Keratinocyte (primary cell): ENCODE measurements around the gene CCDC171. TPM values are rescaled to one million over a fixed set of nuclear protein-coding genes. Genes with fewer than 3 reads are reported as not detected.

ENCODE experiments used
- DNase-seq: peaks from one replicate; pipeline ENCODE4 v3.0.0-alpha.2; 2011; ENCODE audit warnings: low read depth, missing footprints, low spot score
- FAIRE-seq: peaks from 2 replicates; lab custom pipeline; 2011; peaks lifted over from hg19 to GRCh38; lab: Jason Lieb, UNC
- H2AFZ ChIP-seq: 2 replicates; pipeline ENCODE4 v1.6.0; 2012; ENCODE audit warnings: low read length, control low read depth, inconsistent platforms; ENCODE audit not compliant: control insufficient read depth
- H3K27ac ChIP-seq: 2 replicates; pipeline ENCODE4 v1.5.1; 2011; ENCODE audit warnings: low read length; ENCODE audit not compliant: control insufficient read depth, insufficient read depth
- H3K27me3 ChIP-seq: 3 replicates; pipeline ENCODE4 v1.6.0; 2011; ENCODE audit warnings: low read length; ENCODE audit not compliant: control insufficient read depth, insufficient read depth; ENCODE audit errors: extremely low read depth
- H3K36me3 ChIP-seq, 2 experiments: 2 replicates in 1 of 2; 3 replicates in 1 of 2; pipeline ENCODE4 v1.5.1; 2011; ENCODE audit warnings: low read length in 2 of 2, mild to moderate bottlenecking in 1 of 2; ENCODE audit not compliant: control insufficient read depth in 2 of 2, insufficient read depth in 2 of 2; ENCODE audit errors: extremely low read depth in 1 of 2
- H3K4me1 ChIP-seq: 3 replicates; pipeline ENCODE4 v1.5.1; 2011; ENCODE audit warnings: low read length; ENCODE audit not compliant: control insufficient read depth, insufficient read depth; ENCODE audit errors: extremely low read depth
- H3K4me2 ChIP-seq: 3 replicates; pipeline ENCODE4 v1.6.0; 2011; ENCODE audit warnings: low read depth, low read length; ENCODE audit not compliant: control insufficient read depth, insufficient read depth; ENCODE audit errors: extremely low read depth
- H3K4me3 ChIP-seq, 3 experiments: fragments of 200-600 bp in 1 of 3; sonication (generic) in 1 of 3; 2 replicates in 2 of 3; 3 replicates in 1 of 3; pipeline ENCODE4 v1.5.1; 2011 to 2016; ENCODE audit warnings: low read length in 3 of 3, mild to moderate bottlenecking in 3 of 3, control low read depth in 2 of 3, inconsistent platforms in 1 of 3, low read depth in 1 of 3, mixed read lengths in 1 of 3, mixed run types in 1 of 3, moderate library complexity in 1 of 3; ENCODE audit not compliant: control insufficient read depth in 2 of 3, insufficient read depth in 2 of 3; ENCODE audit errors: extremely low read depth in 1 of 3
- H3K79me2 ChIP-seq: 2 replicates; pipeline ENCODE4 v1.6.0; 2012; ENCODE audit warnings: low read length; ENCODE audit not compliant: control insufficient read depth, insufficient read depth
- H3K9ac ChIP-seq: 3 replicates; pipeline ENCODE4 v1.6.0; 2011; ENCODE audit warnings: low read length; ENCODE audit not compliant: control insufficient read depth, insufficient read depth; ENCODE audit errors: extremely low read depth
- H3K9me1 ChIP-seq: 3 replicates; pipeline ENCODE4 v1.6.0; 2011; ENCODE audit warnings: low read length; ENCODE audit not compliant: control insufficient read depth, insufficient read depth; ENCODE audit errors: extremely low read depth
- H3K9me3 ChIP-seq: 2 replicates; pipeline ENCODE4 v1.5.1; 2012; ENCODE audit warnings: low read depth, low read length; ENCODE audit not compliant: control insufficient read depth
- H4K20me1 ChIP-seq: 3 replicates; pipeline ENCODE4 v1.6.0; 2011; ENCODE audit warnings: low read length; ENCODE audit not compliant: control insufficient read depth, insufficient read depth; ENCODE audit errors: extremely low read depth
- CTCF ChIP-seq, 3 experiments: IDR thresholded peaks in 1 of 3; conservative IDR thresholded peaks in 1 of 3; optimal IDR thresholded peaks in 1 of 3; 2 replicates in 2 of 3; 3 replicates in 1 of 3; pipeline versions ENCODE3 to v1.5.1; 2011; ENCODE audit warnings: low read length in 3 of 3, mild to moderate bottlenecking in 3 of 3, moderate library complexity in 2 of 3, control low read depth in 1 of 3, inconsistent platforms in 1 of 3; ENCODE audit not compliant: insufficient read depth in 2 of 3; ENCODE audit errors: extremely low read depth in 1 of 3
- EZH2 ChIP-seq: IDR thresholded peaks from one replicate; pipeline ENCODE4 v1.6.1; 2012; ENCODE audit warnings: inconsistent platforms, mild to moderate bottlenecking, low read length, moderate library complexity
- dilution Hi-C: fragments of 300-500 bp; cut with MboI; formaldehyde crosslinking; loops from one replicate; pipeline ENCODE4 v1.7.0; 2020; ENCODE audit warnings: low sequenced_read_pairs; ENCODE audit not compliant: extremely low pct_ligation_motif_present
- polyA plus RNA-seq, 5 experiments: library from polyadenylated mRNA; depleted of rRNA in 3 of 5; stranded (reverse) in 3 of 5; stranded (forward) in 1 of 5; unstranded in 1 of 5; fragments of >200 nt; gene quantifications; 1 replicate in 1 of 5; 2 replicates in 3 of 5; 3 replicates in 1 of 5; pipeline versions ENCODE4 v1.2.1 to v1.2.3, GENCODE V29; 2011 to 2012; ENCODE audit warnings: missing spikeins in 2 of 5, low read depth in 1 of 5, low replicate concordance in 1 of 5

The CCDC171 gene
- polyA plus RNA-seq, 1 donor (not counting 4 experiments of a cell fraction or from before 2014, with no cell fraction given) = 0.46 TPM

GRCh38 chr9:15935661-15936305, 382.9 kb downstream of the CCDC171 start:
- no peaks in the 10 kb centered on the region for H4K20me1 ChIP-seq
- H3K27me3 ChIP-seq = no peaks in the 10 kb centered on the region
- no peaks in the 10 kb centered on the region for H3K9me3 ChIP-seq
- H3K79me2 ChIP-seq = no peaks in the 10 kb centered on the region
- DNase-seq (no peak), FAIRE-seq (no peak)
- H3K9ac ChIP-seq = no peak overlapping the region
- TF ChIP-seq CTCF (optimal IDR thresholded peaks at IDR 0.05 in 1 of 3, IDR thresholded peaks at IDR 0.05 in 1 of 3, conservative IDR thresholded peaks at IDR 0.05 in 1 of 3; ENCODE audit: extremely low read depth in 1 of 3, insufficient read depth in 2 of 3, low read length in 3 of 3) (no peak), EZH2 (no peak)
- H3K4me3 ChIP-seq = no peak overlapping the region
- dilution Hi-C loops = no loop called here
- H3K4me2 ChIP-seq = no peak overlapping the region
- no peak overlapping the region for H3K27ac ChIP-seq
- no peaks in the 10 kb centered on the region for H3K4me1 ChIP-seq
- no peak overlapping the region for H2AFZ ChIP-seq
- no peaks in the 10 kb centered on the region for H3K9me1 ChIP-seq
- no peaks in the 10 kb centered on the region for H3K36me3 ChIP-seq

GRCh38 chr9:15936306-15936921, 383.6 kb downstream of the CCDC171 start:
- Histone ChIP-seq H3K4me1 (no peaks in the 10 kb centered on the region), H3K36me3 (no peaks in the 10 kb centered on the region), H3K9me3 (no peaks in the 10 kb centered on the region), H3K79me2 (no peaks in the 10 kb centered on the region), H3K27me3 (no peaks in the 10 kb centered on the region), H3K4me3 (no peak overlapping the region), H3K9ac (no peak overlapping the region), H4K20me1 (no peaks in the 10 kb centered on the region), H2AFZ (no peak overlapping the region), H3K27ac (no peak overlapping the region), H3K4me2 (no peak overlapping the region), H3K9me1 (no peaks in the 10 kb centered on the region)
- dilution Hi-C loops = no loop called here
- DNase-seq (no peak), FAIRE-seq (peak; percentile 41)
- TF ChIP-seq CTCF (optimal IDR thresholded peaks at IDR 0.05 in 1 of 3, IDR thresholded peaks at IDR 0.05 in 1 of 3, conservative IDR thresholded peaks at IDR 0.05 in 1 of 3; ENCODE audit: extremely low read depth in 1 of 3, insufficient read depth in 2 of 3, low read length in 3 of 3) (no peak), EZH2 (no peak)
